DND-41 (cell line): ENCODE results near the gene CCDC93.
"Not testable (repeated sequence)": the region's sequence is repeated elsewhere in the genome, so short reads cannot be mapped to it uniquely, and the experiment has no call there.

Experiments
- ATAC-seq: fragments of 200-7000 bp; cut with Tn5 transposase; 3 replicates; pipeline ENCODE4 v1.9.1; 2021; ENCODE audit warnings: low read depth; ENCODE audit not compliant: insufficient read depth
- DNase-seq: peaks from one replicate; pipeline ENCODE4 v3.0.0-alpha.2; 2020
- H2AFZ ChIP-seq: 2 replicates; pipeline ENCODE4 v1.6.0; 2012; ENCODE audit warnings: low read depth, low read length
- H3K27ac ChIP-seq: 2 replicates; pipeline ENCODE4 v1.5.1; 2012; ENCODE audit warnings: low read length, inconsistent platforms
- H3K27me3 ChIP-seq: fragments of 200-600 bp; sonication (generic); 2 replicates; pipeline ENCODE4 v1.6.0; 2012; ENCODE audit warnings: low read length, mild to moderate bottlenecking, inconsistent platforms; ENCODE audit not compliant: insufficient read depth, poor library complexity
- H3K36me3 ChIP-seq: 2 replicates; pipeline ENCODE4 v1.5.1; 2012; ENCODE audit warnings: low read length, inconsistent platforms; ENCODE audit not compliant: insufficient read depth
- H3K4me1 ChIP-seq: 2 replicates; pipeline ENCODE4 v1.5.1; 2012; ENCODE audit warnings: mild to moderate bottlenecking, low read length; ENCODE audit not compliant: insufficient read depth
- H3K4me2 ChIP-seq: 2 replicates; pipeline ENCODE4 v1.6.0; 2012; ENCODE audit warnings: mild to moderate bottlenecking, moderate library complexity, low read length, inconsistent platforms; ENCODE audit not compliant: insufficient read depth
- H3K4me3 ChIP-seq, 2 experiments: fragments of 200-600 bp in 1 of 2; shearing (Covaris generic) in 1 of 2; 2 replicates each; pipeline ENCODE4 v1.5.1; 2012 to 2016; ENCODE audit warnings: inconsistent platforms in 2 of 2, low read length in 2 of 2, mild to moderate bottlenecking in 2 of 2, low read depth in 1 of 2, moderate library complexity in 1 of 2
- H3K79me2 ChIP-seq: 2 replicates; pipeline ENCODE4 v1.6.0; 2012; ENCODE audit warnings: low read length, inconsistent platforms; ENCODE audit not compliant: insufficient read depth
- H3K9ac ChIP-seq: 2 replicates; pipeline ENCODE4 v1.6.0; 2012; ENCODE audit warnings: low read depth, mild to moderate bottlenecking, inconsistent platforms, low read length, moderate library complexity
- H3K9me3 ChIP-seq: 2 replicates; pipeline ENCODE4 v1.5.1; 2012; ENCODE audit warnings: low read length, moderate library complexity, mild to moderate bottlenecking, inconsistent platforms; ENCODE audit not compliant: insufficient read depth, severe bottlenecking
- H4K20me1 ChIP-seq: 2 replicates; pipeline ENCODE4 v1.6.0; 2012; ENCODE audit warnings: low read length; ENCODE audit not compliant: insufficient read depth
- CTCF ChIP-seq: IDR thresholded peaks from 2 replicates; pipeline ENCODE4 v1.5.1; 2012; ENCODE audit warnings: borderline replicate concordance, low read length, moderate library complexity, mild to moderate bottlenecking; ENCODE audit not compliant: poor library complexity, severe bottlenecking; ENCODE audit errors: extremely low read depth
- EZH2 ChIP-seq: IDR thresholded peaks from 3 replicates; pipeline ENCODE4 v1.6.1; 2012; ENCODE audit warnings: borderline replicate concordance, low read depth, mild to moderate bottlenecking, moderate library complexity, low read length, inconsistent platforms; ENCODE audit not compliant: severe bottlenecking

The CCDC93 gene

GRCh38 chr2:117933884-117934354, 80.0 kb downstream of the CCDC93 start:
- no peak overlapping the region for H3K4me2 ChIP-seq
- no peak overlapping the region for H3K9ac ChIP-seq
- H4K20me1 ChIP-seq, result no peaks in the 10 kb centered on the region
- no peak for TF ChIP-seq EZH2
- no peak for TF ChIP-seq CTCF
- no peaks in the 10 kb centered on the region for H3K4me1 ChIP-seq
- peaks cover 93% of the 10 kb centered on the region for H3K36me3 ChIP-seq
- no peak overlapping the region for H3K27ac ChIP-seq
- no peaks in the 10 kb centered on the region for H3K79me2 ChIP-seq
- ATAC-seq (no peak), DNase-seq (no peak)
- H3K9me3 ChIP-seq, result peaks cover 4% of the 10 kb centered on the region
- H3K4me3 ChIP-seq, result no peak overlapping the region
- H3K27me3 ChIP-seq, result no peaks in the 10 kb centered on the region
- H2AFZ ChIP-seq, result no peak overlapping the region

GRCh38 chr2:117931978-117932377, 81.9 kb downstream of the CCDC93 start:
- DNase-seq (no peak), ATAC-seq (no peak)
- Histone ChIP-seq H3K36me3 (peaks cover 79% of the 10 kb centered on the region), H3K4me1 (no peaks in the 10 kb centered on the region), H3K27ac (no peak overlapping the region), H3K9ac (no peak overlapping the region), H3K27me3 (no peaks in the 10 kb centered on the region), H2AFZ (no peak overlapping the region), H4K20me1 (no peaks in the 10 kb centered on the region), H3K4me3 (no peak overlapping the region), H3K9me3 (peaks cover 4% of the 10 kb centered on the region), H3K4me2 (no peak overlapping the region), H3K79me2 (no peaks in the 10 kb centered on the region)
- no peak for TF ChIP-seq CTCF
- no peak for TF ChIP-seq EZH2

GRCh38 chr2:117931266-117931665, 82.6 kb downstream of the CCDC93 start:
- no peak overlapping the region for H2AFZ ChIP-seq
- H3K4me3 ChIP-seq, result no peak overlapping the region
- TF ChIP-seq CTCF (no peak), EZH2 (no peak)
- no peaks in the 10 kb centered on the region for H4K20me1 ChIP-seq
- no peaks in the 10 kb centered on the region for H3K27me3 ChIP-seq
- H3K9ac ChIP-seq, result no peak overlapping the region
- H3K36me3 ChIP-seq, result peaks cover 72% of the 10 kb centered on the region
- ATAC-seq (no peak), DNase-seq (no peak)
- H3K4me2 ChIP-seq, result no peak overlapping the region
- no peaks in the 10 kb centered on the region for H3K79me2 ChIP-seq
- peaks cover 4% of the 10 kb centered on the region for H3K9me3 ChIP-seq
- H3K27ac ChIP-seq, result no peak overlapping the region
- H3K4me1 ChIP-seq, result no peaks in the 10 kb centered on the region

- DNase-seq (no peak), ATAC-seq (no peak)
- Histone ChIP-seq H3K4me3 (no peak overlapping the region), H3K36me3 (peaks cover 68% of the 10 kb centered on the region), H3K4me1 (no peaks in the 10 kb centered on the region), H3K4me2 (no peak overlapping the region), H3K79me2 (no peaks in the 10 kb centered on the region), H3K9ac (no peak overlapping the region), H3K9me3 (peaks cover 4% of the 10 kb centered on the region), H3K27me3 (no peaks in the 10 kb centered on the region), H3K27ac (no peak overlapping the region), H4K20me1 (no peaks in the 10 kb centered on the region), H2AFZ (no peak overlapping the region)
- TF ChIP-seq CTCF (no peak), EZH2 (no peak)
These were observed 83.1 kb downstream of the CCDC93 start for GRCh38 chr2:117930775-117931174.

GRCh38 chr2:117923471-117923870, 90.4 kb downstream of the CCDC93 start:
- not testable (repeated sequence) for H3K79me2 ChIP-seq, H3K4me1 ChIP-seq, H3K4me2 ChIP-seq, H3K4me3 ChIP-seq, H3K27ac ChIP-seq, H4K20me1 ChIP-seq, H3K9me3 ChIP-seq, DNase-seq, H3K9ac ChIP-seq, H2AFZ ChIP-seq, ATAC-seq, H3K27me3 ChIP-seq
- peaks cover 50% of the 10 kb centered on the region for H3K36me3 ChIP-seq
